ENCODE data around the gene HLA-DMB. TPM values are rescaled to one million over a fixed set of nuclear protein-coding genes. Genes with fewer than 3 reads are reported as not detected.

Gene HLA-DMB
- total RNA-seq, 4 donors from 2014 or later, result 8.0 to 17.2 (median 11.0) TPM

DNA sequence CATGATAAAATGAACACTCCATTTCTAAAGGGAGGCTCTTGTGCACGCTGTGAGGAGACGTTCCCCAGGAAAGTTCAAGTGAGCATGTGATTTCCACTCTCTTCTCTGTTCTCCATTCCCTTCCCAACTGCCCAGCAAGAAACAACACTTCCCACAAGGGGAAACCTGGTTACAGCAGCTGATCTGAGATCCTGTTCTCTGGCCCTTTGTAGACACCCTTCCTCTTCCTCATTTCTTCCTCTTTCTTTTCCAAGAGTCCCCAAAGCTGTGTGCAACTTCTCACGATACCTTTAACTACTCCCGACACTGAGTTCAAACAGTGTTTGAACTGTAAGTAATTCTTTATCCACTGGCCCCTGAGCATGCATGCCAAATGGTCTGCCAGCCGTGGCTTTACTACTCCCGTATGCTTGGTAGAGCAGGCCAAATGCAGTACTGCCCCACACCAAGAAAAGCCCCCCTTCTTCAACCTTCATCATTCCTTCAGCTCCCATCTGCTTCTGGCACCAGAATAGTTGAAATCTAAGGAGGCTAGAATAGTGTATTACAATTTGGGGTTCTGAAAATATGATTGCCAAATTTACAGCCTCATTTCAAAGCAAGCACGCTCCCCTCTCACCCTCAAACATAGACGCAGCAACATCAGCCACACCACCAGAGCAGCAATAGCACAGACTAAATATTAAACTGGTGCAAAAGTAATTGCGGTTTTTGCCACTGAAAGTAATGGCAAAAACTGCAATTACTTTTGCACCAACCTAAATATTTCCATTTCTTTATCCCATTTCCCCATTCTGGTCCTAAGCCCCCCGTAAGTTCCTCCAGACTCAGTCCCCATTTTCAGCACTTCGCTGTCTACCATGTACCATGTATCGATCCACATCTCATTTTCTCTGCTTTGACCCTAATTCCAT, 4.3 kb downstream of the HLA-DMB start:
- intact Hi-C loops (cut with DNase I), result no loop called here
- WGBS, result 69% methylated on average over 12 of the region's 12 CpGs
- Histone ChIP-seq H3K36me3 (peaks cover 0 to 11% (median 0%) of the 10 kb centered on the region in 4 donors), H3K27me3 (peaks cover 0 to 4% (median 0%) of the 10 kb centered on the region in 4 donors), H3K4me3 (no peak overlapping the region), H3K4me1 (peaks cover 0 to 13% (median 11%) of the 10 kb centered on the region in 4 donors), H3K27ac (replicated peaks in 1 of 4) (peak overlapping the region in 2 of 4 donors; percentile 13 to 17), H3K9me3 (no peaks in the 10 kb centered on the region)
- no peak for DNase-seq (ENCODE audit: extremely low spot score)
- TF ChIP-seq POLR2A (IDR thresholded peaks at IDR 0.05; ENCODE audit: low read depth), result no peak
- TF ChIP-seq POLR2AphosphoS5 (IDR thresholded peaks at IDR 0.05), result no peak
- no peak for TF ChIP-seq EP300 (IDR thresholded peaks at IDR 0.05)
- no peak for TF ChIP-seq CTCF (IDR thresholded peaks at IDR 0.05)

DNA sequence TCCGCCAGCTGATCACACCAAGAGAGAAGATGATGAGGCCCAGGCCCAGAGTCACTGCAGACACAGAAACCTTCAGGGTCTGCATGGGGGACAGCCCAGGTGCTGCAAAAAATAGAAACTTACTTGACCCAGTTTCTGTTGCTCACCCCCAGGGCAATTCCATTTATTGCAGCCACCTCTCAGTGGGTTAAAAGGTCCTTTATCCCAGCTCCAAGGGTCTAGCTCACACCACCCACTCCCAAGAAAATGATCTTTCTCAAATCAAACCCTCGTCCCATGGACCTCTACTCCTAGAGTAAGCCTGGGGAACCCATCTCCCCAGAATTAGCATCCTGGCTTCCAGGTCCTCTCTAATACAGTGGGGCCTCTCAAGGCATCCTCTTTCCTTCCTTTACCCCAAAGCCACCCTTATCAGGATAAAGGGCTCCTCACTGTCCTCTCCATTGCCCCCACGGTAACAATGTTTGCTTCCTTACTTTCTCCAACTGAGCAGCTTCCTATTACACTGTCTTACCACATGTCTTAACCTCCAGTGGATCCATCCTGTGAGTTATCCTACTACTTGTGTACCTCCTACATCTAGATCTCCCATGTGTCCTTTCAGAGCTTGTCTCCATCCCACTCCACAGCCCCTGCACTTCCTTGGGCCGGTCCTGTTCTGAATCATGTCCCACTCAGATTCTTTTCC, 5.1 kb downstream of the HLA-DMB start:
- Histone ChIP-seq H3K4me1 (peaks cover 0 to 6% (median 3%) of the 10 kb centered on the region in 4 donors), H3K27me3 (peaks cover 0 to 4% (median 0%) of the 10 kb centered on the region in 4 donors), H3K9me3 (no peaks in the 10 kb centered on the region), H3K4me3 (no peak overlapping the region), H3K36me3 (peaks cover 0 to 11% (median 0%) of the 10 kb centered on the region in 4 donors), H3K27ac (replicated peaks in 1 of 4) (peak overlapping the region in 1 of 4 donors; percentile 17)
- no peak for TF ChIP-seq POLR2A (IDR thresholded peaks at IDR 0.05; ENCODE audit: low read depth)
- no peak for TF ChIP-seq EP300 (IDR thresholded peaks at IDR 0.05)
- TF ChIP-seq POLR2AphosphoS5 (IDR thresholded peaks at IDR 0.05), result no peak
- no peak for TF ChIP-seq CTCF (IDR thresholded peaks at IDR 0.05)
- 88% methylated on average over 4 of the region's 4 CpGs for WGBS
- intact Hi-C loops (cut with DNase I), result loop anchor here (2.0 kb wide), 1 partner anchor 17 kb away; the partner anchor contains the start of gene HLA-DMA
- no peak for DNase-seq (ENCODE audit: extremely low spot score)

DNA sequence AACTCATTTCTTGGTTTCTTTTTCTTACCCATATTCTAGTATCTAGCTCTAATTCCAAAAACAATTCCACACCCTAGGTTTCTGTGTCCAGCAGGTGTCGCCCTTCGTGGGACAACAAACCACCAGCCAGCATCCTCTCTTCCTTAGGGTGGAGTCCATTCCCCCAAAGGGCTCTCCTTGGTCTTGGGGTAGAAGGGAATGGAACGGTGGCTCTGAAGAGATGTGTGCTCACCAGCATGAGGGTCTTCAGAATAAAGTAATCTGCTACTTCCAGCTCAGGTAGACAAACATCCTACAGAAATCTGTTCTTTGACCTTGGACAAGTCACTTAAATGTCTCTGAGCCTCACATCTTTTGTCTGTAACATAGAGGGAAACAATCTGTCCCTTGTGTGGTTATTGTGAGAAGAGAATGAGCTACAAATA, 7.2 kb downstream of the HLA-DMB start:
- Histone ChIP-seq H3K9me3 (no peaks in the 10 kb centered on the region), H3K4me1 (no peaks in the 10 kb centered on the region), H3K27ac (replicated peaks in 1 of 4) (no peak overlapping the region), H3K27me3 (peaks cover 0 to 3% (median 0%) of the 10 kb centered on the region in 4 donors), H3K4me3 (no peak overlapping the region), H3K36me3 (peaks cover 0 to 10% (median 0%) of the 10 kb centered on the region in 4 donors)
- TF ChIP-seq POLR2AphosphoS5 (IDR thresholded peaks at IDR 0.05) (peak; percentile 30 to 60), EP300 (IDR thresholded peaks at IDR 0.05) (no peak), CTCF (IDR thresholded peaks at IDR 0.05) (peak; percentile 82 to 87 (median 86)), POLR2A (IDR thresholded peaks at IDR 0.05; ENCODE audit: low read depth) (no peak)
- DNase-seq (ENCODE audit: extremely low spot score), result no peak
- 0% methylated on average over 3 of the region's 3 CpGs for WGBS
- intact Hi-C loops (cut with DNase I), result loop anchor here (1.0 to 5.0 kb wide), 4 partner anchors 19 to 51 kb away; partner anchors contain the start of genes BRD2 and HLA-DMA

DNA sequence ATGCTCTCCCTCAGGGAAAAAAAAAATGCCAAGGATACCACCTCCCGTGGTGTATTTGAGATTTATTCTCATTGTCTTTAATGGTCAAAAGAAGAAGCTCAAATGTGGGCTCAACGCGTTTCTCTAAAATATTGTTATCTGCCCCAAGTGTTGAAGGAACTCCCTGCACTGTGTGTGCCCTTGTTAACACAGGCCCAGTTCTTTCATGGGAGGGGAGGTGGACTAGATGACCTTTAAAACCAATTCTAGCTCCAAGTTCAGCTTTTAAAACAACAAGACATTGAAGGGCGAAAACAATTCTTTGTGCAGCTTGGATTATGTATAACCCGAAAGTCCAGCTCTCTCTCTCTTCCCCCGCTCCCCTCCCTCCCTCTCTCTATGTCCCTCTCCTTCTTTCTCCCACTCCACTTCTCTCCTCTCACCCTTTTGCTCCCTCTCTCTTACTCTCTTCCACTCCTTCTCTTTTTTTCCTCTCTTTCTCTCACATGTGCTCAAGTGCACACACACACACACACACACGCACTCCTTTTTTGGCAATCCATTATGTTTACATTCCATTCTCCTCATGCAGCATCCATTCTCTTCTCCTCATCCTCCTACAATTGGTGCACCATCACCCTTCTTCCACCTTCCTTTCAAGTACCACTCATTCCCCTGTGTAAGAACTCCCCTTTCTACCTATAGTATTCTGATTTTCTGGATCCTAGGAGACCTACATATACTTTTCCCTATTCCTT, 8.5 kb downstream of the HLA-DMB start:
- TF ChIP-seq POLR2AphosphoS5 (IDR thresholded peaks at IDR 0.05) (no peak), CTCF (IDR thresholded peaks at IDR 0.05) (no peak), EP300 (IDR thresholded peaks at IDR 0.05) (no peak), POLR2A (IDR thresholded peaks at IDR 0.05; ENCODE audit: low read depth) (no peak)
- Histone ChIP-seq H3K4me3 (no peak overlapping the region), H3K27me3 (no peaks in the 10 kb centered on the region), H3K27ac (replicated peaks in 1 of 4) (no peak overlapping the region), H3K36me3 (peaks cover 0 to 4% (median 0%) of the 10 kb centered on the region in 4 donors), H3K9me3 (no peaks in the 10 kb centered on the region), H3K4me1 (no peaks in the 10 kb centered on the region)
- WGBS, result 76% methylated on average over 7 of the region's 7 CpGs
- DNase-seq (ENCODE audit: extremely low spot score), result no peak
- intact Hi-C loops (cut with DNase I), result loop anchor here (5.0 kb wide), 2 partner anchors 35 to 45 kb away; partner anchors contain the start of gene BRD2

Measured in esophagus muscularis mucosa (tissue), 4 donors.